IMR-90 (cell line): ENCODE data around the gene NFATC1. TPM values are rescaled to one million over a fixed set of nuclear protein-coding genes. Genes with fewer than 3 reads are reported as not detected.

Experiments used
- USF2 ChIP-seq: fragments of 150-350 bp; IDR thresholded peaks from 2 replicates; pipeline ENCODE4 v1.6.1; 2017; ENCODE audit warnings: mild to moderate bottlenecking, antibody characterized with exemption, low read length, low read depth
- polyA plus RNA-seq, 3 experiments: library from polyadenylated mRNA; depleted of rRNA; stranded (reverse); fragments of >200 nt; gene quantifications; 2 replicates each; pipeline ENCODE4 v1.2.3, GENCODE V29; 2012; ENCODE audit warnings: low replicate concordance in 1 of 3
- total RNA-seq: library from RNA; depleted of rRNA; stranded (reverse); fragments of >200 nt; gene quantifications from 2 replicates; pipeline ENCODE4 v1.2.3, GENCODE V29; 2012

Gene NFATC1
- total and polyA plus RNA-seq, 2 of the 4 experiments (the other 2 are of a cell fraction): 0.36 to 1.8 TPM

DNA sequence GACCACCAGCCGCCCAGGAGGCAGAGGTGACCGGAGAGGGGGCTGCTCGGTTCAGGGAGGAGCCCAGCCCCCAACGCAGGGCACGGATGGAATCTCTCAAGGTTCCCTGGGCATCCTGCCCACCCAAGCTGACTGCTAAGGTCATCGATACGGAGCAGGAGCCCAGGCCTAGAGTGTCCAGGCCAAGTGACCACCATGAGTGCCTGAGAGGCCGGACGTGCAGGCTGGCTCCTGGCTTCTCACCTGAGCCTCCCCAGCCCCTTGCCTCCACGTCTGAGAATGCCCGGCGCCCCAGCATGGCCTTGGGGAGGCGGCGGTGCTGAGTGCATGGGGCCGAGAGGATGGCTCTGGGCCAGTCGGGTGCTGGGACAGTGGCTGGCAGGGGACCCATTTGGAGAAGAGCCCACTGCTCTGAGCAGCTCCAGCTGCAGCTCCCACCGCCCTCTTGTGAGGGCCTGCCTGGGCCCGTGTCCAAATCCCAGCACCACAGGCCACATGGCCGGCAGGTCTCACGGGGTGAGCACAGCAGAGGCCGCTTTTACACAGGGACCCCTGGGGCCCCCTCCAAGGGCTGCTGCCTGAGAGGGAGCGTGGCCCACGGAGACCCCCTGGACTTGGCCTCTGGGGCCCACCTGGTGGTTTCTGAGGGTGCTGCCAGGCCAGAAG is 181.1 kb downstream of the NFATC1 start (continued):
- TF ChIP-seq USF2: no peak
